ENCODE data around the gene ICA1.

- TF ChIP-seq EP300 (IDR thresholded peaks at IDR 0.05): no peak
- TF ChIP-seq CTCF (IDR thresholded peaks at IDR 0.05): no peak
These were observed 158.7 kb downstream of the ICA1 start for GRCh38 chr7:8103282-8103681.

Data from esophagus muscularis mucosa (tissue), 3 donors.